ENCODE measurements around the gene RANBP17. TPM values are rescaled to one million over a fixed set of nuclear protein-coding genes. Genes with fewer than 3 reads are reported as not detected.

Gene RANBP17
- total RNA-seq, 1 donor from 2014 or later: 5.2 TPM

DNA sequence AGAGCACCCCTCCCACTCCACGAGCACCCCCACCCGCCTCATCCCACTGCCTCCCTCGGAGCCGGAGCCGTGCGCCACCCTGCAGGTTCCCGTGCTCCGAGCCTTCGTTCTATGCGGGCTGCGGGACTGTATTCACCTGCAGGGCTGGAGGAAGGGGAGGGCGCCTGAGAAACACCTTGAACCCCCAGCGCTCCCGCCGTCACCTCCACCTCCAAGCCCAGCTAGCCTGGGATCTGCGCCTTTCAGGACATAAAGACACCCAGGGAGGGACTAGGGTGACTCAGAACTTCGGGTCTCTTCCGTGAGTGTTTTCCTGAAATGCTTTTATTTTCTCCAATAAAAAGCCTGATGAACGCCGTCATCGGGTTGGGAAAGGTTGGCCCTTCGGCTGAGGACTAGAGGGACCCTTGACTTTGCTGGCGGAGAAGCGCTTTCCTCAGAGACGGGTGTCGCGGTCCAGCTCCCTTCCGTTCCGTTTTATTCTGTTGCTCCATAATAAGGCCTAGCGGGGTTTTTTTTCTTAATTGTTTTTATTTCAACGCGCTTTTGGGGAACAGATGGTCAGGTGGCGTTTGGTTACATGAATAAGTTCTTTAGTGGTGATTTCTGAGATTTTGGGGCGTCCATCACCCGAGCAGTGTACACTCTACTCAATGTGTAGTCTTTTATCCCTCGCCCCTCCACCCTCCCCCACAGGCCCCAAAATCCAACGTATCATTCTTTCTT, 451.8 kb downstream of the RANBP17 start:
- DNase-seq (ENCODE audit: low spot score): peak; percentile 59

DNA sequence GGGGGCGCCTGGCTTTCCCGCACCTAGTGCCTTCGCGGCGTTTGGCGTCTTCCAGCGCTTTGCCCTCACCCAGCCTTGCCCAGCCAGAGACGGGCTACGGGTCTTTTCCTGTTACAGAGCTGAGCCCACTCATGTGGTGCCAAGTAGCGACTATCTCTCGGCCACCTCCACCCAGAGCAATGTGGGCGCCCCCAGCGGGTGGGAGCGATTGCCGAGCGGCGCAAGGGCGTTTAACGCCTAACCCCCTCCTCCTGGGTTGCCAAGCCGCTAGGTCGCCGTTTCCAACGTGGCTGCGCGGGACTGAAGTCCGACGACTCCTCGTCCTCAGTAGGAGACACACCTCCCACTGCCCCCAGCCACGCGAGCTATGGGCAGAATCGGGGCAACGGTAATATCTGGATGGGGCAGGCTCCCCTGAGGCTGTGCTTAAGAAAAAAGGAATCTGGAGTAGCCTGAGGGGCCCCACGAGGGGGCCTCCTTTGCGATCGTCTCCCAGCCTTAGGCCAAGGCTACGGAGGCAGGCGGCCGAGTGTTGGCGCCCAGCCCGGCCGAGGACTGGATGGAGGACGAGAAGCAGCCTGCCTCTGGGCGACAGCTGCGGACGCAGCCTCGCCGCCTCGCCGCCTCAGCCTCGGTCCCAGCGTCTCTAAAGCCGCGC, 453.0 kb downstream of the RANBP17 start:
- peak; percentile 83 for DNase-seq (ENCODE audit: low spot score)

DNA sequence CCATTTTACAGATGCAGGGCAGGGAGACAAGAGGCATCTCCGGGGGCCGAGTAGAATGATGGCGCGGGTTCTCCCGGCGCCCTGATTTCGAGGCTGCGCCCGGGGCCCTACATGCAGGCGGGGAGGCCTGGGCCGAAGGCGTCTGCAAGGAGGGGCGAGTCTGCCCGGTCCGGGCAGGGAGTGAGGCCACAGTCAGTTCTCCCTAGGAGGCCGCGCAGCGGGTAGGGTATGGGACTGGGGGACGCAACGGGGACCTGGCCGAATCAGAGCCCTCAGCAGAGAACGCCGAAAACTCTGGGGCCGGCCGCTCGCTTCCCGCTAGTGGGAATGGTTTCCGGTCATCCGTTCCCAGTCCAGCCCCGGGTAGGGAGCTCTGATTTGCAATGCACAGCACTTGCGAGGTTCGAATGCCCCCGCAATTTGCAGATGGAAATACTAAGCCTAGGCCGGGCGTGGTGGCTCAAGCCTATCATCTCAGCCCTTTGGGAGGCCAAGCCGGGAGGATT, 453.6 kb downstream of the RANBP17 start:
- no peak for DNase-seq (ENCODE audit: low spot score)

DNA sequence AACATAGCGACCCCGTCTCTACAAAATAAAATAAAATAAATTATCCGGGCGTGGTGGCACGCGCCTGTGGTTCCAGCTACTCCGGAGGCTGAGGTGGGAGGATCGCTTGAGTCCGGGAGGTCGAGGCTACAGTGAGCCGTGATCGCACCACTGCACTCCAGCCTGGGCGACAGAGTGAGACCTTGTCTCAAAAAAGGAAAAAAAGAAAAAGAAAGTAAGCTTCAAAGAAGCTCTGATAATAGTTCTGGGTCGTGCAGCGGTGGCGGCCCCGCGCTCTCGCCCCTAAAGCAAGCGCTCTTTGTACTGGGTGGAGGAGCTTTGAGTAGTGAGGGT, 454.1 kb downstream of the RANBP17 start:
- DNase-seq (ENCODE audit: low spot score): peak; percentile 71

DNA sequence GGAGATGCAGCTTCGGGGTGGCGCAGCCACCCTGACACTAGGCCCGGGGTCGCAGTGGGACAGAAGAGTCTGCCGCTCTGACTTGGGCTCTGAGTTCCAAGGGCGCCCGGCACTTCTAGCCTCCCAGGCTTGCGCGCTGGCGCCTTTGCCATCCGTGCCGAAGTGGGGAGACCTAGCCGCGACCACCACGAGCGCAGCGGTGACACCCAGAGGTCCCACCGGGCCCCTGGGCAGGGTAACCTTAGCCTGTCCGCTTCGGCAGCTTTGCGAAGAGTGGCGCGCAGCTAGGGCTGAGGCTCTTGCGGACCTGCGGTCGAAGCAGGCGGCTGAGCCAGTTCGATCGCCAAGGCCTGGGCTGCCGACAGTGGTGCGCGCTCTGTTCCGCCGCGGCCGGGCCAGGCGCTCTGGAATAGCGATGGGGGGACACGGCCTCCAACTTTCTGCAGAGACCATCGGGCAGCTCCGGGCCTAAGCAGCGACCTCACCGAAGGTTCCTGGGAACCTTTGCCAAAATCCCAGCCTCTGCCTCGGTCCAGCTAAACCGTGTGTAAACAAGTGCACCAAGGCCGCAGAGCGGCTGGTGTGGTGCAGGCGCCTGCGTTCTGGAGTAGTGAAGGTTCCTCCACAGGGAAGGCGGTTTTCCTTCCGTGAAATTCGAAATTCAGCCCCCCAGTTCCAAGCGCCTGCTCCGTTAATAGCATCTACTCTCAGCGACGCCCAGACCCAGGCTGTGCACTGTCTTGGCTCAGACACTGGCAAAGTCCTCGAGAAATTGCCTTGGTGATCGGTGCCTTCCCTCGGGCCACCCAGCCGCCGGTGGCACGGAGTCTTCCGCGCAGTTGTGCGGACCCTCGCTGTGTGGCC, 454.7 kb downstream of the RANBP17 start:
- DNase-seq (ENCODE audit: low spot score): peak; percentile 85

DNA sequence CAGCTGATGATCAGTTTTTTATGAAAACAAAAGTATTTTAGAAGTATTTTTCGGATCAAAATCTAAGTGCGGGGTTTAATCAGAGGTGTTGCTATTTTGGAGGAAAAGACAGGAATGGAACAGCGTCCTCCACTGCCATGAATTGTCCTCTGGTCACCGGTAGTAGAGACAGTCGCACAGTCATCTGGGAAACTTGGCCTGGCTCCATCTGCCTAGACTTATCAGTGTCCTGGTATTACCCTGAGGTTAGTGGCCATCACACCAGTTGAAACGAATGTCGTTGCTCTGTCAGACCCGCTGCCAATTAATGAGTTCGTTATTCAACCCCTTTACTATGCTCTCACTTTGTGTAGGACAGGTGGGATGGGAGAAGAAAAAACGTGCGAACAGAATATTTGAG, 455.4 kb downstream of the RANBP17 start:
- DNase-seq (ENCODE audit: low spot score): no peak

DNA sequence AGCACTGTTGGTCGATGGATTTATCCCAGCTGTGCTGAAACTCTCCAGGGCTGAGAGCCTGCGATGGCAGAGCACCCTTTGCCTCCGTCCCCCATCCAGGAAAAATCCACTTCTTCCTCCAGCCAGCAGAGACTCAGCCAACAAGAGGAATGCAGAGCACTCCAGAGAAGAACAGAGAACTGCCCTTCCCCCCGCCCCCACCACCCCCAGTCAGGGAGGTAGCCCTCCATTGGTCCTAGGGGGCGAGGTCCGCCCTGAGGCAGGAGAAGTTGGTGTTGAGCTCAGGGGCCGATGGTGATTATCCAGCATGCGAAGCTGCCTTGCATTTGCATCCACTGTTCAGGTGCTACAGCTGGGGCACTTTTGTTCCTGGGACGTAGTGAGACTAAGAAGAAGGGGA, 456.2 kb downstream of the RANBP17 start:
- no peak for DNase-seq (ENCODE audit: low spot score)

DNA sequence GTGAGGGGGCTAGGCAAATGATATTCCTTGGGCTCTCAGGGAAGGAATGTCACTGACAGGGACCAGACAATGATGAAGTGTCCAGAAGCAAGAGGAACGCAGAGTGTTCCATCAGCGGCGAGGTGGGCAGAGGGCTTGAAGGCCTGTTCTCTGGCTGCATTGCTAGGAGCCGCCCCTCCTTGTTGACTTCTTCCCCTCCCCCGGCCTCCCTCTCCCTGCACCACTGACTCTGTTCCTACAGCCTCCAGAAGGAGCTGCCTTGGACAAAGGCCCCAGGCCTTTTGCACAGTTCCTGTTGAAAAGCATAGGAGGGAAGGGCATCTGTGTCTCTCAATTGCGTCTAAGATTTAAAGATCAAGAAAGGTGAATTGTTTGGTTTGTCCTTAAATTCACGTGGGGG, 459.6 kb downstream of the RANBP17 start:
- no peak for DNase-seq (ENCODE audit: low spot score)

DNA sequence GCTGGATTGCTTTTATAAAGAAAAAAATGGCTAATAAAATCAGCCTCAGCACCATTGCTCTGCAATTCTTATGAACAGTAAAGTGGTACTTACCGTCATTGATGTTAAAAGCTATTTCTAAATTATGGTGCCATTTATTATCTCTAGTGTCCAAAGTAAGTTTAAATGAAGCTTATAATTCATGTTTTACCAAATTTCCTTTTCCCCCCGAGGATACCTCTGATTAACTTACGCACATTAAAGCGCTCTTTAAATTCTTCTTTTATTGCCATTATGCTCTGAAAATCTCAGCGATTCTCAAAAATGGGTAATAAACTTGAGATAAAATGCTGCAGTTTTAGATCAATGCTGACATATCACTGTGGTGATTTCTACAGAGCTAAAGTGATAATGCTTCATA, 460.7 kb downstream of the RANBP17 start:
- DNase-seq (ENCODE audit: low spot score): no peak

DNA sequence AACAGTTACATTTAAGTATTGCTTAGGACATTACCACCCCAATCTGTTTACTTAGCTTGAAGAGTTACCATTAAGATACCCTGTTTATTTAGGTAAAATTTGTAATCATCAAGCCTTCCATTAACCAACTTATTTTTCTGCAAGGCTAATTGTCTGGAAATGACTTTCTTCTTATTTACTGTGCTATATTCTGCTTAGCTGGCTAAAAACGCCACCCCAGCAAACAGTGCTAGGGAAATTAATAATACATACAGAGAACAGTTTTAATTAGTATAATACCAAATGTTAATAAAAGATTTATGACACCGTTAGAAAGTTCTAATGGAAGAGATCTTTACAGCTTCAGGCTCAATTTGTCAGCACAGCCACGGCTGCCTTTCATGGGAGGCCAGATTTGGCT, 461.2 kb downstream of the RANBP17 start:
- no peak for DNase-seq (ENCODE audit: low spot score)

DNA sequence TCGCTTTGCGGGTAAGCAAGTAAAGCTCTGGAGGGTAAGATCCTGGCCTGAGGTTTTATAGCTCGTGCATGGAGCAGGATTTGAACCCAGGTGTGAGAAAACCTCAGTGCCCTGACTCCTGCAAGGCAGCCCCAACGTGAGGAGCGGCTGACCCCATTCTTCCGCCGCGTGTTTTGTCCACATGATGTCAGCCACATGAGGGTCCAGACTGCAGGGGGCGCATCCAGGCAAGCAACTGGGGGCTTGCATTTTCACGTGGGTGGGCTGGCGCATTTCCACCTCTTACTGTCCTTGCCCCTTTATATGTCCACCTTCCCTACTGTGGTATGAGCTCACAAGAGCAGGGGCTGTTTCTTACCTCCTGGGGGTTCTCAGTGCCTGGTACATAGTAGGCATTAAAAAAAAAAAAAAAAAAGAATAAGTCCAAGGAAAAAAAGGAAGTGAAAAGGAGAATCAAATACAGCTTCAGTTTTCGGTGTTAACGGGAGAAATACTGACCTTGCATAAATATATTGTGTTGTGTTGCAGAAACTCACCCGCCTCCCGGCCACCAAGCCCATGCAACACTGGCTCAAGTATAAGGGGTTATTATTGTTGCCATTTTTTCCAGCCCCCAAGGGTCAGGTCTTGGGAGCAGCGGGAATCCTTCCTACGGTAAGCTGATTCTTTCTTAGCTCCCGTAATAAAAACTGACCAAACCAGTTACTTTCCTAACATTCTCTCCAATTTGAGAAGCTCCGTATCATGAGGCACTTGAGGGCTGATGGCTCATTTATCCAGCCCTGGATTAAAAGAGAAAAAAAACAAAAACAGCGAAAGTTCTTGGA, 462.2 kb downstream of the RANBP17 start:
- DNase-seq (ENCODE audit: low spot score): peak; percentile 62

DNA sequence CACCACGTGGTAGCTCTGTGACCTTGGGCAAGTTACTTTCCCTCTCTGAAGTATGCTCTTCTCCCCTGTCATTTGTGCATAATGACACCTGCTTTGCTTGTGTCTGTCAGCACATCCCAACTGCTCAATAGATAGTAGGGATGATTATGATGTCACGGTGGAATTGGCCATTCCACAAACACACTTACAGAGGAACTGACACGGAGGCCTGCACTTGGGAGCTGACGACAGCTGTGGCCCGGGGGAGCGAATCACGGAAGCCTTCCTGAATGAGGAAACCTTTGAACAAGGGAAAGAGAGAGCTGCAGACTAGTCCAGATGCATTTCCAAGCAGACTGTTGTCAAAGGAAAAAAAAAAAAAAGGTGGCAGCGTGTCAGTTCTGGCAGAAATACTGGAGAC, 468.2 kb downstream of the RANBP17 start:
- DNase-seq (ENCODE audit: low spot score): peak; percentile 49

DNA sequence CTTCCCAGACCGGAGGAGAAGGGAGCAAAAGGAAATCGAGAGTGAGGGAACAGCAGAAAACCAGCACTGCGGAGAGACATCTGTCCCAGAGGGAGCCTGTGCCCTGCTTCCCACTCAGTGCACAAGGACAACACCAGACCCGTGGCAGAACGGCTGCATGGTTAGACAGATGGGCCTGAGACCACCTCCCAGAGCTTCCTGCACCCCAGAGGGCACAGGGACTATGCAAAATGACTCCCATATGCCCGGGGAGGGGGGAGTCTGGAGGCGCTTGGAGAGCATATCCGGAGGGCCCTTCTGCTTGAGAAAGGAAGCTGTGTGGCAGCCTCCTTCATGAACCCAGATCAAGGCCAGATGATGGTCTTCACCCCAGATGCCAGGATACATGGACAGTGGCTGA, 473.8 kb downstream of the RANBP17 start:
- DNase-seq (ENCODE audit: low spot score): peak; percentile 41

DNA sequence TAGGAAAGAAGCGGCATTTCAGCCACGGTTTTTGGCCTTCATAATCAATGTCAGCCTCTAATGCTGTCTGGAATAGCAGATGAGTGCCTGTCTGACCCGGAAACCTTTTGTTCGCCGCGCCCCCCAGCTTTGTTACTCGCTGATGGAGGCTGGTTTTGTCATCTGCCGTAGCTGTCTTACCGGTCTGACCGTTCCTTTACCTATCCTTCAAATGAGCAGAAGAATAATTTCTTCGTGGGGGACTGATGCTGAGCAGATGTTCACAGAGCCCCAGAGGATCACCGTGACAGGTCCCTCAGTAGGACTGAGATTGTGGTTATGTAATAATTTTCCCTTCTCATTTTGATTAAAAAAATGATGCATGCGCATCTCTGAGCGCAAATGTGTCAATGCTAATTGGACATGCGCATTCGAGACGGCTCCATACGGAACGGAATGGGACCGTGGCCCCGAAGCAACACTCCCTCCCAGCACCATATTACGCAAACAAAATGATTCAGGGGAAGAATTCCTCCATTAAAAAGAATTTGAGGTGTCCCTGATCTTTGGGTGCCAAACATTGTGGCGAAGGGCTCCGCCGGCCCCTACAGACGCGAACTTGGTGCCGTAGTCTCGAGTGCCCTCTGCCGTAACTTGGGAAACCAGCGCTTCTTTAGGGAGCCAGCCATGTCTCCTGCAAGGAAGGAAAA, 474.8 kb downstream of the RANBP17 start:
- peak; percentile 43 for DNase-seq (ENCODE audit: low spot score)

DNA sequence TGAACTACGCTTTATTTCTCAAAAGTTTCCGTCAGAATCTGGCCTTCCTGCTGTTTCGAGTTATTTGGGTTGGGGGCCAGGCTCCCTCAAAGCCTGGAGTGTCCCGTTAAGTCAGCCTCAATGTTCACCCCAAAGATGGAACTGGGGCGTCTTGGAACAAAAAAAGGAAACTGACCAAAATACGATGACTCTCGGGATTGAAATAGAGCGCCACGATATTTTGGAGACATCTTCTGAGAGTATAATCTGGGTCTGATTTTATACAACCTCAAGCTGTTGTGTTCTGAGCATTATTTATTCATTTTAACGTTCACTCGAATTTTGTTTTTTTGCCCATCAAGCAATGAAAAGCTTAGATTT, 475.4 kb downstream of the RANBP17 start:
- DNase-seq (ENCODE audit: low spot score): no peak

DNA sequence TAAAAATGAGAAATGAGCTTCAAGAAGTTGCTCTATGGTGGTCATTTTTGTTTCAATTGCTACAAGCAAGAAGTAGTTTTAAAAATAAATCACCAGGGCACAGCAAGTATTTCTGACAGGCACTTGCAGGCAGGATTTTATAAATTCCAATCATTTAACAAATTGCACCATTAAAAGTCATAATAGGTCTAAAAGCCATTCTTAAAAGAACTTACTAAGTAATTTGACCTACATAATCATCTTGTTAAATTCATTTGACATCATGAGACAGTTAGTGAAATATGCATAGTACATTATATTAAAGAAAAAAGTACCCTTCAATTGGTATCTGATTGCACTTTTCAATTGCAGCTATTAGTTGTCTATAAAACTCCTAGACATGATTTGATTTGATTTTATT, 478.2 kb downstream of the RANBP17 start:
- DNase-seq (ENCODE audit: low spot score): no peak

DNA sequence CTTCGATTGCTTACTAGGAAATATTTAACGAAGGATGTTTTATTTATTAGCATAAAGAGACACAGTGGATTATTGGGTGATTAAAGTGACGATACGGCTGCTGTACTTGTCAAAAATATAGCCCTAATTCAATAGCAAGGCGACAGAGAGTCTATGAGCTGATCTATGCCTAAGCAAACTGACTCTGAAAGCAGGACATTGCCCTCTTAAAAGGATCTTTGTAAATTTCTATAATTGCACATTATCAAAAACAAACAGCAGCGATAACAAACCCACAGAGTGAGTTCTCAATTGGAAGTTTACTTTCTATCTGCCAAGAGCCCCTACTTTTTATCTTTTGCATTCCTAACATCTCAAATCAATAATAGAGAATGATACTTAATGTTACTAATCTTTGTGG, 478.7 kb downstream of the RANBP17 start:
- no peak for DNase-seq (ENCODE audit: low spot score)

DNA sequence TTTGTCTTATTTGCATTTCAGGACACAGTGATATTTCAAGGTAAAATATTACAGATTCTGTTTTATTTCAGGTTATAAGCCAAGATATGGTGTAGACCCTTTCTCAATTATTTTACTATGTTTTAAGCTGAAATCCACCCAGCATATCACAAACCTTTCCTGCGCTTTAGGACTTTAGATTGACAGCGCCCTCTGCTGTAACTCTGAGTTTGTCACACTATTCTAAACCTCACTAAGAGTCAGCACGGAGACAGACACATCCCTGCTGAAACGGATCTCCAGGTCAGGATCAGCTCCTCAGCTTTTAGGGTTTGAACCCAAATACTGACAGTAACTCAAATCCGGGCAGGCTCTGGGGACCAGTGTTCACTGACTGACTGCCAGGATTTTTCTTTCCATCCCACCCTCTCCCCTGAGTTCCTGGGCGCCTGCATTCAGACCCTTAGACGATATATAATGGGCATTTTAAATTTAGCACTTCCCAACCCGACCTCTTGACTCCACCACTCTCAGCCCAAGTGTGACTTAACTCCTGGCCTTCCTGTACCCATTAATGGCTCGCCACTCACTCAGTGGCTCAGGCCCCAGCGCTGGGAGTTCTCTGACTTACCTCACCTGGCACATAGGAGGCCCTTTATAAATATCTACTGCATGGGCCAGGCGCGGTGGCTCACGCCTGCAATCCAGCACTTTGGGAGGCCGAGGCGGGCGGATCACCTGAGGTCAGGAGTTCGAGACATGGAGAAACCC, 480.7 kb downstream of the RANBP17 start:
- peak; percentile 81 for DNase-seq (ENCODE audit: low spot score)

DNA sequence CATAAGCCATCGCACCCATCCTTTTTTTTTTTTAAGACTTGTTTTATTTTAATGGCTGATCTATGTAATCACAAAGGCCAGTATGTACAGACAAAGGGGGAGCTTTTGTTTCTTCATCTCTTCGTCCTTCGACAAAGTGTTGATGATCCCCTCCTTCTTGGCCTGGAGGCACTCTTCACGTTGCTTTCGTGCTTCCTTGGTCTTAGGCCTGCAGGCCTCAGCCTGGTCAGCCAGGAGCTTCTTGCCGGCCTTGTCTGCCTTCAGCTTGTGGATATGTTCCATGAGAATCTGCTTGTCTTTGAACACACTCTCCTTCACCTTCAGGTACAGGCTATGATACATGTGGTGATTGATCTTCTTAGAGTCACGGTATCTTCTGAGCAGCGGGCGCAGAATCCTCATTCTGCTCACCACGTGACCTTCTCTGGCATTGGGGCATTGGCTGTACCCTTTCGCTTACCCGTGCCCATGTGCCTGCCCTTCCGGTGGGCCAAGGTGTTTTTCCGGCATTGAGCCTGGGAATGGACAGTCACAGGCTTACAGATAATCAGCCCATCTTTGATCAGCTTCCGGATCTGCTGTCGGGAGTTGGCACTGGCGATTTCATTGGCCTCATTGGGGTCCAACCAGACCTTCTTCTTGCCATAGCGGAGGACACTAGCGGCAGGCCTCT, 483.3 kb downstream of the RANBP17 start:
- peak; percentile 59 for DNase-seq (ENCODE audit: low spot score)

Data from mesenteric fat pad (tissue), 1 donor.